Neuronal stem cell (in vitro differentiated cells): ENCODE results near the gene CLDN9.

Experiments
- DNase-seq: peaks from one replicate; pipeline ENCODE4 v3.0.0-alpha.2; 2013; ENCODE audit warnings: low spot score
- H2AFZ ChIP-seq: one replicate; pipeline ENCODE4 v1.6.1; 2013; ENCODE audit warnings: mild to moderate bottlenecking, low read length, inconsistent platforms
- H2AK5ac ChIP-seq: 2 replicates; pipeline ENCODE4 v1.6.1; 2013; ENCODE audit warnings: low read depth, mild to moderate bottlenecking, inconsistent platforms, low read length, moderate library complexity, mixed read lengths
- H2BK120ac ChIP-seq: 2 replicates; pipeline ENCODE4 v1.6.1; 2013; ENCODE audit warnings: low read depth, mild to moderate bottlenecking, inconsistent platforms, low read length, moderate library complexity, mixed read lengths
- H2BK12ac ChIP-seq: one replicate; pipeline ENCODE4 v1.6.1; 2013; ENCODE audit warnings: low read length, inconsistent platforms
- H2BK15ac ChIP-seq: 2 replicates; pipeline ENCODE4 v1.6.1; 2013; ENCODE audit warnings: mild to moderate bottlenecking, low read length, inconsistent platforms, mixed read lengths
- H2BK5ac ChIP-seq: one replicate; pipeline ENCODE4 v1.6.1; 2013; ENCODE audit warnings: inconsistent platforms, mild to moderate bottlenecking, low read length, moderate library complexity
- H3K14ac ChIP-seq: one replicate; pipeline ENCODE4 v1.6.1; 2013; ENCODE audit warnings: low read length, inconsistent platforms
- H3K18ac ChIP-seq: 2 replicates; pipeline ENCODE4 v1.6.1; 2013; ENCODE audit warnings: low read length, inconsistent platforms
- H3K23ac ChIP-seq: 2 replicates; pipeline ENCODE4 v1.6.1; 2013; ENCODE audit warnings: low read depth, mild to moderate bottlenecking, mixed read lengths, low read length, inconsistent platforms; ENCODE audit not compliant: poor library complexity
- H3K27ac ChIP-seq: replicated peaks from 3 replicates; pipeline ENCODE4 v1.5.1; 2013; ENCODE audit warnings: low read length, inconsistent platforms
- H3K27me3 ChIP-seq, 3 experiments: 2 replicates each; pipeline ENCODE4 v1.6.1; 2013; ENCODE audit warnings: low read length in 3 of 3, mild to moderate bottlenecking in 2 of 3, inconsistent platforms in 1 of 3, low read depth in 1 of 3, mixed read lengths in 1 of 3, moderate library complexity in 1 of 3; ENCODE audit not compliant: control insufficient read depth in 3 of 3, insufficient read depth in 3 of 3
- H3K36me3 ChIP-seq, 2 donors: replicated peaks in 1 of 2; 2 replicates each; pipeline ENCODE4 v1.6.1; 2013; ENCODE audit warnings: low read length in 2 of 2; ENCODE audit not compliant: control insufficient read depth in 2 of 2, insufficient read depth in 2 of 2
- H3K4ac ChIP-seq: 2 replicates; pipeline ENCODE4 v1.6.1; 2013; ENCODE audit warnings: inconsistent platforms, mild to moderate bottlenecking, low read length, moderate library complexity
- H3K4me1 ChIP-seq, 2 donors: 1 replicate in 1 of 2; 2 replicates in 1 of 2; pipeline ENCODE4 v1.6.1; 2013; ENCODE audit warnings: low read length in 2 of 2, low read depth in 1 of 2; ENCODE audit not compliant: control insufficient read depth in 2 of 2, insufficient read depth in 1 of 2
- H3K4me2 ChIP-seq: one replicate; pipeline ENCODE4 v1.6.1; 2013; ENCODE audit warnings: mild to moderate bottlenecking, low read length, inconsistent platforms; ENCODE audit not compliant: insufficient read depth, poor library complexity, severe bottlenecking
- H3K4me3 ChIP-seq, 2 donors: 2 replicates each; pipeline ENCODE4 v1.5.1; 2013; ENCODE audit warnings: low read length in 2 of 2, mild to moderate bottlenecking in 2 of 2, inconsistent platforms in 1 of 2, moderate library complexity in 1 of 2
- H3K79me1 ChIP-seq: one replicate; pipeline ENCODE4 v1.6.1; 2013; ENCODE audit warnings: low read depth, mild to moderate bottlenecking, inconsistent platforms, low read length, moderate library complexity
- H3K9ac ChIP-seq: one replicate; pipeline ENCODE4 v1.6.1; 2013; ENCODE audit warnings: mild to moderate bottlenecking, low read depth, low read length, inconsistent platforms; ENCODE audit not compliant: poor library complexity
- H3K9me3 ChIP-seq, 2 donors: replicated peaks in 1 of 2; 2 replicates each; pipeline versions ENCODE3 to v1.6.1; 2013; ENCODE audit warnings: low read length in 2 of 2, mild to moderate bottlenecking in 2 of 2, inconsistent platforms in 1 of 2, low read depth in 1 of 2, mixed read lengths in 1 of 2, moderate library complexity in 1 of 2; ENCODE audit not compliant: control insufficient read depth in 2 of 2, insufficient read depth in 1 of 2
- H4K8ac ChIP-seq: one replicate; pipeline ENCODE4 v1.6.1; 2013; ENCODE audit warnings: low read depth, mild to moderate bottlenecking, inconsistent platforms, low read length, moderate library complexity
- H4K91ac ChIP-seq: one replicate; pipeline ENCODE4 v1.6.1; 2013; ENCODE audit warnings: low read length, low read depth, mild to moderate bottlenecking, inconsistent platforms; ENCODE audit not compliant: poor library complexity
- WGBS, 2 donors: extraction: QIAGEN DNeasy Blood & Tissue Kit; methylation state at CpG; one replicate each; pipeline ENCODE4 v1.1.7; 2013; ENCODE audit warnings: missing lambda C conversion rate in 2 of 2, mixed read lengths in 1 of 2; ENCODE audit not compliant: insufficient read length in 2 of 2, insufficient replicate concordance in 1 of 2; ENCODE audit errors: extremely low coverage in 2 of 2; 5-methylcytosine and 5-hydroxymethylcytosine counted together

CLDN9 gene

DNA sequence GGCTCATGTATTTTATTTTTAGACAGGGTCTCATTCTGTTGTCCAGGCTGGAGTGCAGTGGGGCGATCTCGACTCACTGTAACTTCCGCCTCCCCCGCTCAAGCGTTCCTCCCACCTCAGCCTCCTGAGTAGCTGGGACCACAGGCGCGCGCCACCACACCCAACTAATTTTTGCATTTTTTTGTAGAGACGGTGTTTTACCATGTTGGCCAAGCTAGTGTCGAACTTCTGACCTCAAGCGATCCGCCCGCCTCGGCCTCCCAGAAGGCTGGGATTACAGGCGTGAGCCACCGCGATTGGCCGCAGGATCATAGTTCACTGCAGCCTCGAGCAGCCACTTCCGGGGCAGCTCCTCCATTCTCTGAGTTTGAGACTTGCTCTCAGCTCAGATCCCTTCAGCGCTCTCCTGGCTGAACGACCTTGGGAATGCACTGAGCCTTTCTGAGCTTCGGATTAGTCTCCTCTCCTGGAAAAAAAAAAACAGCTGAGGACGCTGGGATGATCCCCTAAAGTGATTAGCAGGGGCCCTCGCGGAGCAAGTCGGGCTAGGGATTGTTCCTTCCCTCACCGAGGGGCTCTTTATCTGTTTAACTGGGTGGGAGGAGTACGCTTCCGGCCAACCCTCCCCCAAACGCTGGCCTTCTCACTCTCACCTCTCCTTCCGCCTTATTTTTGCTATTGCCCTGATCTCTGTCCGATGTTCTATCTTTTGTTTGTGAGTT is 31.4 kb upstream of the CLDN9 start:
- H2BK120ac ChIP-seq, result peak overlapping the region; percentile 44
- peak overlapping the region; percentile 78 for H2AFZ ChIP-seq
- peak overlapping the region; percentile 81 for H3K27ac ChIP-seq
- peak overlapping the region; percentile 90 for H2BK5ac ChIP-seq
- no peak overlapping the region for H4K91ac ChIP-seq
- H3K18ac ChIP-seq, result no peak overlapping the region
- H4K8ac ChIP-seq, result no peak overlapping the region
- H3K9me3 ChIP-seq, result no peaks in the 10 kb centered on the region
- peak overlapping the region; percentile 41 for H2BK12ac ChIP-seq
- no peak overlapping the region for H3K14ac ChIP-seq
- peaks cover 14 to 20% of the 10 kb centered on the region in 2 donors for H3K4me1 ChIP-seq
- H3K4me2 ChIP-seq, result peak overlapping the region; percentile 49
- H3K27me3 ChIP-seq, result peaks cover 0 to 20% (median 0%) of the 10 kb centered on the region in 3 experiments
- no peak overlapping the region for H3K4ac ChIP-seq
- H3K36me3 ChIP-seq, result peaks cover 0 to 24% of the 10 kb centered on the region in 2 donors
- no peak for DNase-seq
- no peak overlapping the region for H3K9ac ChIP-seq
- H3K79me1 ChIP-seq, result peaks cover 9% of the 10 kb centered on the region
- H2BK15ac ChIP-seq, result peak overlapping the region; percentile 81
- H3K23ac ChIP-seq, result peak overlapping the region; percentile 43
- WGBS, 2 donors, result no CpG with 5 or more reads among the region's 33 CpGs
- peak overlapping the region; percentile 96 for H2AK5ac ChIP-seq
- H3K4me3 ChIP-seq, result peak overlapping the region in 1 of 2 donors; percentile 87

DNA sequence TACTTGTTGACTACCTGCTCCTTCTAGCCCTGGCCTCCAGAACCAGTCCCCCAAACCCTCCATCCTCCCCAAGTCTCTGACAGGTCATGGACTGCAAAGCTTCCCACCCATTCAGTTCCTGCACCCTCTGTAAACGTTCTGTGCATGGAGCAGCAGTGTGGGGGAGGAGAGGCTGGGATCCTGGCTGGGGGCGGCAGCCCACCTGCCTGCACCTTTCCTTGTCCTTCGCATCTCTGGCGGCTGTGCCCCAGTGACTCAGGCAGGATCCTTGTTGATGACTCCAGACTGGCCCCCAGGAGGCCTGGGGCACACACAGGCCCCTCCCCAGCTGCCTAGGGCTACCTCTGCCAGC is 30.8 kb upstream of the CLDN9 start:
- peak overlapping the region; percentile 83 for H2AK5ac ChIP-seq
- peaks cover 9% of the 10 kb centered on the region for H3K79me1 ChIP-seq
- no peak overlapping the region for H3K4ac ChIP-seq
- H4K8ac ChIP-seq, result no peak overlapping the region
- no peak overlapping the region for H3K9ac ChIP-seq
- H3K23ac ChIP-seq, result peak overlapping the region; percentile 37
- no peak overlapping the region for H3K14ac ChIP-seq
- H2BK12ac ChIP-seq, result peak overlapping the region; percentile 47
- H3K4me1 ChIP-seq, result peaks cover 14 to 20% of the 10 kb centered on the region in 2 donors
- peak overlapping the region; percentile 94 for H3K18ac ChIP-seq
- peak overlapping the region; percentile 81 for H3K27ac ChIP-seq
- H3K36me3 ChIP-seq, result peaks cover 0 to 19% of the 10 kb centered on the region in 2 donors
- peak overlapping the region; percentile 44 for H2BK120ac ChIP-seq
- no CpG with 5 or more reads among the region's 4 CpGs for WGBS, 2 donors
- H2AFZ ChIP-seq, result peak overlapping the region; percentile 78
- peak overlapping the region in 1 of 2 donors; percentile 87 for H3K4me3 ChIP-seq
- peaks cover 0 to 26% (median 0%) of the 10 kb centered on the region in 3 experiments for H3K27me3 ChIP-seq
- H4K91ac ChIP-seq, result no peak overlapping the region
- no peaks in the 10 kb centered on the region for H3K9me3 ChIP-seq
- no peak for DNase-seq
- peak overlapping the region; percentile 49 for H3K4me2 ChIP-seq
- H2BK15ac ChIP-seq, result peak overlapping the region; percentile 35
- H2BK5ac ChIP-seq, result peak overlapping the region; percentile 71

DNA sequence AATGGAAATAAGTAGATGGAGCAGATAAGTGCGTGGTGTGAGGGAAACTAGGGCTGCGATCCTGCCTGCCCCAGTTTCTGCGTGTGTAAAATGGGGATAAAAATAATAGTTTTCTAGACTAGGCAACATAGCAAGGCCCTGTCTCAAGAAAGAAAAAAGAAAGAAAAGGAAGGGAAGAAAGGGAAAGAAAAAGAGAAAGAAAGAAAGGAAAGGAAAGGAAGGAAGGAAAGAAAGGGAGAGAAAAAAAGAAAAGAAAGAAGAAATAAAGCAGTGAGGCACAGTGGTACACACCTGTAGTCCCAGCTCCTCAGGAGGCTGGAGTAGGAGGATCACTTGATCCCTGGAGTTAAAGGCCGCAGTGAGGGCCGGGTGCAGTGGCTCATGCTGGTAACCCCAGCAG is 30.3 kb upstream of the CLDN9 start:
- DNase-seq, result no peak
- Histone ChIP-seq H3K4me1 (peaks cover 14 to 20% of the 10 kb centered on the region in 2 donors), H3K4me3 (no peak overlapping the region), H2BK5ac (no peak overlapping the region), H2BK15ac (no peak overlapping the region), H3K23ac (no peak overlapping the region), H3K79me1 (peaks cover 9% of the 10 kb centered on the region), H3K27me3 (peaks cover 0 to 31% (median 0%) of the 10 kb centered on the region in 3 experiments), H2AFZ (no peak overlapping the region), H3K27ac (no peak overlapping the region), H2AK5ac (no peak overlapping the region), H4K8ac (no peak overlapping the region), H2BK12ac (no peak overlapping the region), H4K91ac (no peak overlapping the region), H3K9me3 (no peaks in the 10 kb centered on the region), H2BK120ac (no peak overlapping the region), H3K36me3 (peaks cover 0 to 14% of the 10 kb centered on the region in 2 donors), H3K4ac (no peak overlapping the region), H3K18ac (no peak overlapping the region), H3K4me2 (no peak overlapping the region), H3K14ac (no peak overlapping the region), H3K9ac (no peak overlapping the region)
- 100% methylated on average over 1 of the region's 5 CpGs; no CpG with 5 or more reads in 1 of the 2 donors for WGBS, 2 donors

GRCh38 chr16:2983706-2984136 is 29.0 kb upstream of the CLDN9 start:
- H3K27ac ChIP-seq, result no peak overlapping the region
- no peak overlapping the region for H2BK120ac ChIP-seq
- H3K9me3 ChIP-seq, result no peaks in the 10 kb centered on the region
- no peak overlapping the region for H3K23ac ChIP-seq
- H4K8ac ChIP-seq, result no peak overlapping the region
- no peak overlapping the region for H2BK5ac ChIP-seq
- H3K4me2 ChIP-seq, result peak overlapping the region; percentile 25
- H3K4me3 ChIP-seq, result no peak overlapping the region
- peaks cover 14 to 22% of the 10 kb centered on the region in 2 donors for H3K4me1 ChIP-seq
- H3K36me3 ChIP-seq, result peaks cover 0 to 4% of the 10 kb centered on the region in 2 donors
- peak overlapping the region; percentile 44 for H3K9ac ChIP-seq
- H2BK15ac ChIP-seq, result no peak overlapping the region
- no peak overlapping the region for H3K18ac ChIP-seq
- peaks cover 6% of the 10 kb centered on the region for H3K79me1 ChIP-seq
- H3K14ac ChIP-seq, result no peak overlapping the region
- H2AFZ ChIP-seq, result peak overlapping the region; percentile 81
- no peak overlapping the region for H2AK5ac ChIP-seq
- H3K27me3 ChIP-seq, result peaks cover 0 to 44% (median 0%) of the 10 kb centered on the region in 3 experiments
- peak; percentile 79 for DNase-seq
- whole genome bisulfite sequencing, 2 donors, result no CpG with 5 or more reads among the region's 42 CpGs
- H4K91ac ChIP-seq, result no peak overlapping the region
- no peak overlapping the region for H2BK12ac ChIP-seq
- no peak overlapping the region for H3K4ac ChIP-seq
